Neural progenitor cell (in vitro differentiated cells): Measurements from ENCODE around the gene ENO1. TPM values are rescaled to one million over a fixed set of nuclear protein-coding genes. Genes with fewer than 3 reads are reported as not detected.
A peak's percentile ranks its signal among the peaks of the same experiment; 100 is the strongest.

Experiments used
- DNase-seq: peaks from one replicate; pipeline ENCODE4 v3.0.0-alpha.2; 2016; ENCODE audit warnings: low spot score
- H2AFZ ChIP-seq: fragments of 200-600 bp; sonication (generic); replicated peaks from 2 replicates; pipeline ENCODE4 v1.6.1; 2016; ENCODE audit warnings: antibody characterized with exemption
- H3F3A ChIP-seq: fragments of 200-600 bp; sonication (generic); 2 replicates; pipeline ENCODE4 v1.6.1; 2016; ENCODE audit warnings: antibody characterized with exemption, low read depth
- H3K27ac ChIP-seq: fragments of 200-600 bp; sonication (generic); 2 replicates; pipeline ENCODE4 v1.5.1; 2016; ENCODE audit warnings: mild to moderate bottlenecking
- H3K27me3 ChIP-seq: fragments of 200-600 bp; sonication (generic); 2 replicates; pipeline ENCODE4 v1.6.1; 2016; ENCODE audit warnings: mild to moderate bottlenecking, moderate library complexity
- H3K36me3 ChIP-seq: fragments of 200-600 bp; sonication (generic); 2 replicates; pipeline ENCODE4 v1.5.1; 2016
- H3K4me1 ChIP-seq: fragments of 200-600 bp; sonication (generic); 2 replicates; pipeline ENCODE4 v1.6.1; 2016; ENCODE audit warnings: mixed run types
- H3K4me2 ChIP-seq: fragments of 200-600 bp; sonication (generic); 2 replicates; pipeline ENCODE4 v1.6.1; 2016
- H3K4me3 ChIP-seq: fragments of 200-600 bp; sonication (generic); 2 replicates; pipeline ENCODE4 v1.5.1; 2016
- H3K79me2 ChIP-seq: fragments of 200-600 bp; sonication (generic); 2 replicates; pipeline ENCODE4 v1.6.1; 2016; ENCODE audit warnings: low read depth
- H3K9ac ChIP-seq: fragments of 200-600 bp; sonication (generic); 2 replicates; pipeline ENCODE4 v1.6.1; 2016
- H3K9me3 ChIP-seq: fragments of 200-600 bp; sonication (generic); 2 replicates; pipeline ENCODE4 v1.5.1; 2016; ENCODE audit warnings: low read depth
- H4K20me1 ChIP-seq: fragments of 200-600 bp; sonication (generic); 2 replicates; pipeline ENCODE4 v1.6.1; 2016; ENCODE audit warnings: low read depth
- H3K27ac Mint-ChIP-seq: 3 replicates; pipeline ENCODE4 v1.8.0; 2021; ENCODE audit warnings: mixed read lengths
- H3K27me3 Mint-ChIP-seq: 2 replicates; pipeline ENCODE4 v1.8.0; 2022; ENCODE audit warnings: low read depth, mild to moderate bottlenecking, inconsistent platforms, moderate library complexity, mixed read lengths; ENCODE audit not compliant: insufficient read depth
- H3K36me3 Mint-ChIP-seq: 3 replicates; pipeline ENCODE4 v1.8.0; 2021; ENCODE audit warnings: mixed read lengths
- H3K4me1 Mint-ChIP-seq: 3 replicates; pipeline ENCODE4 v1.8.0; 2021; ENCODE audit warnings: mixed read lengths
- H3K4me3 Mint-ChIP-seq: 3 replicates; pipeline ENCODE4 v1.8.0; 2021; ENCODE audit warnings: mild to moderate bottlenecking, moderate library complexity, mixed read lengths
- H3K9me3 Mint-ChIP-seq: 3 replicates; pipeline ENCODE4 v1.8.0; 2020; ENCODE audit warnings: mixed read lengths
- EZH2 ChIP-seq: fragments of 200-600 bp; sonication (generic); IDR thresholded peaks from 2 replicates; pipeline ENCODE4 v1.6.1; 2017; ENCODE audit warnings: antibody characterized with exemption, mild to moderate bottlenecking, moderate library complexity
- EZH2phosphoT487 ChIP-seq: fragments of 200-600 bp; sonication (generic); IDR thresholded peaks from 2 replicates; pipeline ENCODE4 v1.6.1; 2017; ENCODE audit warnings: antibody characterized with exemption
- total RNA-seq: library from RNA; depleted of rRNA; stranded (reverse); fragments of >200 nt; gene quantifications from 2 replicates; pipeline ENCODE4 v1.2.3, GENCODE V29; 2015; ENCODE audit warnings: low replicate concordance
- TF ChIP-seq, protein P1 (sequence below): fragments of 200-600 bp; sonication (generic); IDR thresholded peaks from 2 replicates; pipeline ENCODE4 v1.5.1; 2017; ENCODE audit warnings: antibody characterized with exemption, mild to moderate bottlenecking

ENO1 gene
- total RNA-seq, 1 donor from 2014 or later = 1,414 TPM

DNA sequence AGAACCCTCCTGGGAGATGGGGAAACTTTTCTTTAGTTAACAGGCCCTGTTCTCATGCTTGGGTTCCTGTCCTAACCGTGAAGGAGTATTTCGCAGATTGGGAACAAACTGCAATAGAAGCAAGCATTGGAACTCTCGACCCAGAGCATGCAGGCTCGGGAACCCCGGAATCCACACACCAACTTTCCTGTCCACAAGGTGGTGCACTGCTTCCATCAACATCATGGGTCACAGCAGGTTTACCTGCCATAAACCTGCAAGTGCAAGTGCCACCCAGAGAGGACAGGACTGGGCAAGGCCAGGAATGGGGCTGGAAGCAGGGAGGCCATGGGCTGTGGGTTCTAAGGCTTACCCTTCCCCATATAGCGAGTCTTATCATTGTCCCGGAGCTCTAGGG, 6.9 kb downstream of the ENO1 start:
- no peak overlapping the region for H3K27ac ChIP-seq
- peaks cover 99% of the 10 kb centered on the region for H3K79me2 ChIP-seq
- no peak overlapping the region for H2AFZ ChIP-seq
- H3K4me1 ChIP-seq = peaks cover 32% of the 10 kb centered on the region
- peaks cover 100% of the 10 kb centered on the region for H4K20me1 ChIP-seq
- H3K4me2 ChIP-seq = no peak overlapping the region
- peaks cover 74% of the 10 kb centered on the region for H3K36me3 Mint-ChIP-seq
- H3K4me3 ChIP-seq = no peak overlapping the region
- no peak overlapping the region for H3K27ac Mint-ChIP-seq
- peaks cover 55% of the 10 kb centered on the region for H3K36me3 ChIP-seq
- TF ChIP-seq, protein P1, sequence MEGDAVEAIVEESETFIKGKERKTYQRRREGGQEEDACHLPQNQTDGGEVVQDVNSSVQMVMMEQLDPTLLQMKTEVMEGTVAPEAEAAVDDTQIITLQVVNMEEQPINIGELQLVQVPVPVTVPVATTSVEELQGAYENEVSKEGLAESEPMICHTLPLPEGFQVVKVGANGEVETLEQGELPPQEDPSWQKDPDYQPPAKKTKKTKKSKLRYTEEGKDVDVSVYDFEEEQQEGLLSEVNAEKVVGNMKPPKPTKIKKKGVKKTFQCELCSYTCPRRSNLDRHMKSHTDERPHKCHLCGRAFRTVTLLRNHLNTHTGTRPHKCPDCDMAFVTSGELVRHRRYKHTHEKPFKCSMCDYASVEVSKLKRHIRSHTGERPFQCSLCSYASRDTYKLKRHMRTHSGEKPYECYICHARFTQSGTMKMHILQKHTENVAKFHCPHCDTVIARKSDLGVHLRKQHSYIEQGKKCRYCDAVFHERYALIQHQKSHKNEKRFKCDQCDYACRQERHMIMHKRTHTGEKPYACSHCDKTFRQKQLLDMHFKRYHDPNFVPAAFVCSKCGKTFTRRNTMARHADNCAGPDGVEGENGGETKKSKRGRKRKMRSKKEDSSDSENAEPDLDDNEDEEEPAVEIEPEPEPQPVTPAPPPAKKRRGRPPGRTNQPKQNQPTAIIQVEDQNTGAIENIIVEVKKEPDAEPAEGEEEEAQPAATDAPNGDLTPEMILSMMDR = peak; percentile 48
- TF ChIP-seq EZH2phosphoT487 = no peak
- no peaks in the 10 kb centered on the region for H3K9me3 Mint-ChIP-seq
- no peak overlapping the region for H3K4me3 Mint-ChIP-seq
- no peaks in the 10 kb centered on the region for H3K27me3 ChIP-seq
- H3K4me1 Mint-ChIP-seq = peaks cover 67% of the 10 kb centered on the region
- peaks cover 94% of the 10 kb centered on the region for H3F3A ChIP-seq
- no peaks in the 10 kb centered on the region for H3K9me3 ChIP-seq
- DNase-seq = no peak
- peaks cover 11% of the 10 kb centered on the region for H3K27me3 Mint-ChIP-seq
- H3K9ac ChIP-seq = no peak overlapping the region

DNA sequence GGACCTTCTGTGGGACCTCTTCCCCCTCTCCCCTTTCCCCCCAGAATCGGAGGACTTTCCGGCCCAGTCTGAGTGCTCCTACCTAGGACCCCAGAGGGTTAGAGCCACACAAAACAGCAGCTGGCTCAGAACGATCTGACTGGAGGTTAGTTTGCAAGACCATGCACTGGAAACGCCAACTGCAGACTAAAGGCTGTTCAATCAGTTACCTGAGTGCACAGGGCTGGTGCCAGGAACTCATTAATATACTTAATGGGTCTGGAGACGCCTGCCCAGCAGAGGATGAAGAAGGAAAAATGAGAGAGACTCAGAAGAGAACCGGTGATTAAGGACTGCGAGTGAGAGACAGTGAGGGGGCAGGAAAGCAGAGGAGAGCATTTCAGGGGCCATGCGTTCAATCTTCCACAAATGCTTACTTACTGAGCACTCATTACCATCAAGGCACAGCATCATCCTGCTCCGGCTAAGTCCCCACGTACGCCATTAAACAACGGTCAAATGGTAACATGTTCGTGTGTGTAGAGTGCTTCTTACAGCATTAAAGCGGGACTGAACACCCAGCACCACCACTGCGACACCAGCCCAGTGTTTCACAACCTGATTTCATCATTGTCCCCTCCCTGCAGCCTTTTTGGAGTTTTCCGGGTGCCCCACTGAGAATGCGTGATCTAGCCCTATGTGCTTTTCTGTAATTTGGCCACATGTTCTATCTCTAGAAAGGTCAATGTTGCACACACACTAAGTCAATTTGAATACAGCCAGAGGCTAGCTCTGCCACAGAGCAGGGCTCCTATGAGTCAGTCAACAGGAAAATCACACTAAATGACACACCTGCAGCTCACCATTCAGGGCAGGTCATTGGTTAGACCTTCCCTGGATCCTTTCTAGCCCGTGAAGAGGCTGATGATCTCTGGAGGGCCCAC, 7.6 kb downstream of the ENO1 start:
- H3K4me1 Mint-ChIP-seq = peaks cover 64% of the 10 kb centered on the region
- H4K20me1 ChIP-seq = peaks cover 100% of the 10 kb centered on the region
- H2AFZ ChIP-seq = no peak overlapping the region
- DNase-seq = no peak
- H3K4me1 ChIP-seq = peaks cover 26% of the 10 kb centered on the region
- peaks cover 50% of the 10 kb centered on the region for H3K36me3 ChIP-seq
- peaks cover 71% of the 10 kb centered on the region for H3K36me3 Mint-ChIP-seq
- peaks cover 94% of the 10 kb centered on the region for H3F3A ChIP-seq
- no peak overlapping the region for H3K4me3 ChIP-seq
- H3K4me2 ChIP-seq = no peak overlapping the region
- TF ChIP-seq, protein P1 = no peak
- TF ChIP-seq EZH2phosphoT487 = no peak
- no peak for TF ChIP-seq EZH2
- peaks cover 97% of the 10 kb centered on the region for H3K79me2 ChIP-seq
- no peaks in the 10 kb centered on the region for H3K9me3 ChIP-seq
- no peak overlapping the region for H3K9ac ChIP-seq
- no peak overlapping the region for H3K27ac Mint-ChIP-seq
- no peak overlapping the region for H3K27ac ChIP-seq
- H3K27me3 ChIP-seq = no peaks in the 10 kb centered on the region
- H3K27me3 Mint-ChIP-seq = peaks cover 11% of the 10 kb centered on the region
- peak overlapping the region; percentile 52 for H3K4me3 Mint-ChIP-seq
- H3K9me3 Mint-ChIP-seq = no peaks in the 10 kb centered on the region

DNA sequence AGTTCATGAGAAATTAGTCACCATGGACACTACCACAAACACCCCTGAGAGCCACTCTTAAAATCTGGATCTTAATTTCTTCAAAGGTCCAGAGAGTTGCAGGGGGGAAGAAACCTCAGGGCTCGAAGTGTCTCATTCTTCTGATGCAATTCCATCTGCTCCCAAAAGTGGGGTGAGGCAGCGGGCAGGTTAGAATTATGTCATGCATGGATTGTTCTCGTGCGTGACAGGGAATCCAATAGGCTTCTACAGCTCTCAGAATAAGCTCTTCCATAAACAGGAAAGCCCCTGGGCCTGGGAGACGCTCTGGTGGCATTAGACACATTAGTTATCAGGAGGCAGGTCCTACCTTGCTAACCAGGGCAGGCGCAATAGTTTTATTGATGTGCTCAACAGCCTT, 8.4 kb downstream of the ENO1 start:
- H3K4me3 Mint-ChIP-seq = no peak overlapping the region
- H3F3A ChIP-seq = peaks cover 94% of the 10 kb centered on the region
- H3K9me3 Mint-ChIP-seq = no peaks in the 10 kb centered on the region
- no peak overlapping the region for H2AFZ ChIP-seq
- H3K79me2 ChIP-seq = peaks cover 96% of the 10 kb centered on the region
- H3K4me1 Mint-ChIP-seq = peaks cover 56% of the 10 kb centered on the region
- no peak overlapping the region for H3K4me3 ChIP-seq
- H3K4me2 ChIP-seq = no peak overlapping the region
- H3K27ac Mint-ChIP-seq = no peak overlapping the region
- H3K27me3 Mint-ChIP-seq = peaks cover 11% of the 10 kb centered on the region
- TF ChIP-seq EZH2phosphoT487 (no peak), EZH2 (no peak)
- TF ChIP-seq, protein P1 = no peak
- no peaks in the 10 kb centered on the region for H3K9me3 ChIP-seq
- H3K4me1 ChIP-seq = peaks cover 24% of the 10 kb centered on the region
- peaks cover 68% of the 10 kb centered on the region for H3K36me3 Mint-ChIP-seq
- no peaks in the 10 kb centered on the region for H3K27me3 ChIP-seq
- H3K36me3 ChIP-seq = peaks cover 43% of the 10 kb centered on the region
- peaks cover 100% of the 10 kb centered on the region for H4K20me1 ChIP-seq
- DNase-seq = no peak
- H3K27ac ChIP-seq = no peak overlapping the region
- no peak overlapping the region for H3K9ac ChIP-seq
